ENCODE data around the gene SREK1.

DNA sequence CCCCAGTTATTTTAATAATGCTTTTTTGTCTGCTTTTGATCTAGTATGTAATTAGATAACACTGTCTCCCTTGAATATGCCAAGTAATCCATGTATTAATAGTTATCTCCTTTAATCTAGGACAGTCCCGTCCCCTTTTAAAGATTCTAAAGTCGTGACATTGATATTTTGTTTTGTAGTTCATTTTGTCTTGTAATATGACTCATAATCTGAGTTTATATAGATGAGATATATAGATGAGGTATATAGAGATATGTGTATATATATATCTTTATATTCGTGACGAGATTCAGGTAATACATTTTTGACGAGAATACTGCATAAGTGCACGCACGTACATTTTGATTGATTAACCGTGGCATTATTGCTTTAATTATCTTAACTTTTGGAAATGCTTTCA, 1.6 kb downstream of the SREK1 start:
- no peak for TF ChIP-seq EZH2 (IDR thresholded peaks at IDR 0.05; ENCODE audit: low read length)
- no peak for TF ChIP-seq CTCF (optimal IDR thresholded peaks at IDR 0.05 in 1 of 3, IDR thresholded peaks at IDR 0.05 in 1 of 3, conservative IDR thresholded peaks at IDR 0.05 in 1 of 3; ENCODE audit: extremely low read depth in 1 of 3, insufficient read depth in 2 of 3, low read length in 3 of 3)

All from keratinocyte (primary cell).